Left colon (tissue), 2 donors: Measurements from ENCODE around the gene HDAC7. TPM values are rescaled to one million over a fixed set of nuclear protein-coding genes. Genes with fewer than 3 reads are reported as not detected.

Experiments
- ATAC-seq: fragments of 200-7000 bp; cut with Tn5 transposase; one replicate; pipeline ENCODE4 v1.9.1; 2020; ENCODE audit warnings: mild to moderate bottlenecking, moderate library complexity
- DNase-seq, 2 donors: peaks; one replicate each; pipeline ENCODE4 v3.0.0-alpha.2; 2020
- intact Hi-C, 2 donors: fragments of 100-400 bp; cut with DNase I in 1 of 2; cut with micrococcal nuclease in 1 of 2; formaldehyde crosslinking; loops; one replicate each; pipeline versions ENCODE4 v1.11.2 to v1.14.0; 2022; cut with DNase I, micrococcal nuclease
- total RNA-seq, 2 donors: library from RNA; stranded (reverse); fragmentation: NEBNext Ultra II Directional; extraction: Animal tissue kit (Norgen Biotek cat#: 25700); gene quantifications; one replicate each; pipeline ENCODE4 v1.2.1, GENCODE V29; 2021
- donor health status: DM: no; HTN: no; CAD: no.
- donor health status: DM: yes; HTN: yes; CAD: no.

HDAC7 gene
- total RNA-seq, 2 donors from 2014 or later, result 21.6 to 25.6 TPM

DNA sequence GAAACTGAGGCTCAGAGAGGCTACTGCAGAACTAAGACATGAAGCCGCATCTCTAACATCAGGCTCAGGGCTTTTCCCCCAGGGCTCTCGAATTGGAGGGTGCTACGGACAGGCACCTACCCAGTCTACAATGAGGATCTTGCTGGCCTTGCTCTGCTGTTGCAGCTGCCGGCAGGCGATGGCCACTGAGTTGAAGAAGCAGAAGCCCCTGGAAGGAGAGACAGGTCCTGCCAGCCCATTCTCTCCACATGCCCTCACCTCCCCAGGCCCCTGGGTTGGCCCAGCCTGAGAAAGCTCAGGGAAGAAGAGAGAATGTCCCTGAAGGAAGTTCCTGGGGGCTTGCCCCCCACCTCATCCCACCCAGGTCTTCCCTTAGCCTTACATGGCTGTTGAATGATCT lies 30.6 kb downstream of the HDAC7 start:
- ATAC-seq (no peak), DNase-seq (no peak)
- intact Hi-C loops, result no loop called here

DNA sequence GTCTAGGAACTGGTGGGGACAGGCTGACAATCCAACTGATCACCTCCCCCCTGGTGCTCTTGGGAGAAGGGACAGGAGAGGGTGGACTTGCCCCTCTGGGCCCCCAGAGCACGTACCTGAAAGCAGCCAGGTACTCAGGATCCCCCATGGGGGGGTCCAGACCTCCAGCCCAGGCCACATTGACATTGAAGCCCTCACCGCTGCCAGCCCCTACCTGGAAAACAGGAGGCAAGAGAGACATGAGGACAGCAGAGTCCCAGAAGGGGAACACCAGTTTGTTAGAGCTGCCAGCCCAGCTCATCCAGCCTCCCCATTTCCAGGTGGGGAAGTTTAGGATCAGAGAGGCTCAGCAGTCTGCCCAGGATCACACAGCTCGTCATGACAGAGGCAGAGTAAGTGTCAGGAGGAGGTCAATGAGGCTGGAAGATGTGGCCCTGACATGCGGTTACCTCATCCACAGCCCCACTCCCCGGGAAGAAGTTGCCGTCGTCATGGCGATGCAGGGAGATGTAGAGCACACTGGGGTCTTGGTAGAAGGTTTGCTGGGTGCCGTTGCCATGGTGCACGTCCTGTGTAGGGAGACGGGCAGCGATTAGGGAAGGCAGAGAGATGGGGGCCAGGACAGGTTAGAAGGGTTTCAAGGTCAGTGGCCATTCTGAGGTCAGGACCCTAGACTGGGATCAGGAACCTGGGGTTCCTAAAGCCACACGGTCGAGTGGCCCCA lies 31.9 kb downstream of the HDAC7 start:
- intact Hi-C loops, result no loop called here
- ATAC-seq (no peak), DNase-seq (no peak)

DNA sequence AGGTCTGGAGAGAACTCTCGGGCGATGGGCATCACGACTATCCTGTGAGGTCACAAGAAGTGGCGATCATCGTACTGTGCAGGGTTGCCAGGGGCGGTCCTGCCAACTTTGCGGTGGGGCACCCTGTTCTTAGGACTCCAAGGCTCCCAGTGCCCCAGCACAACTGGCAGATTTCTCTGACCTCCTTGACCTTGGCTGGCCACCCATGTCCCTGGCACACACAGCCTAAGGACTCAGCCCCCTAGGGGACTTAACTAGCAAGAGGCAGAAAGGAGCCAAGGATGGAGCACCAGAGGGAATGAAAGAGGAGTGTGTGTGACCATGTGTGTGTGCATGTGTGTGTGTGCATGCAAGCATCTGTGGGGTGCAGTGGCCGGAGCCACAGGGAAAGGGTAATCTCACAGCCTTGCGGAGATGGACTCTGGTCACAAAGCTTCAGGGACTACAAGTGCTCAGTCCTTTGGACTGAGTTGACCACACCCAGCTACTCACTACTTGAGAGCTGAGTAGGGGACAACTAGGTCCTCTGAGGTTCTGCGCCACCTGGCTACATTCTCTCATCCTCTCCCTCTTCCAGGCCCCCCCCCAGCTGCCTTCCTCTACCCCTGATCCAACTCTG lies 32.9 kb downstream of the HDAC7 start:
- peak; percentile 10 for ATAC-seq
- intact Hi-C loops, result no loop called here

DNA sequence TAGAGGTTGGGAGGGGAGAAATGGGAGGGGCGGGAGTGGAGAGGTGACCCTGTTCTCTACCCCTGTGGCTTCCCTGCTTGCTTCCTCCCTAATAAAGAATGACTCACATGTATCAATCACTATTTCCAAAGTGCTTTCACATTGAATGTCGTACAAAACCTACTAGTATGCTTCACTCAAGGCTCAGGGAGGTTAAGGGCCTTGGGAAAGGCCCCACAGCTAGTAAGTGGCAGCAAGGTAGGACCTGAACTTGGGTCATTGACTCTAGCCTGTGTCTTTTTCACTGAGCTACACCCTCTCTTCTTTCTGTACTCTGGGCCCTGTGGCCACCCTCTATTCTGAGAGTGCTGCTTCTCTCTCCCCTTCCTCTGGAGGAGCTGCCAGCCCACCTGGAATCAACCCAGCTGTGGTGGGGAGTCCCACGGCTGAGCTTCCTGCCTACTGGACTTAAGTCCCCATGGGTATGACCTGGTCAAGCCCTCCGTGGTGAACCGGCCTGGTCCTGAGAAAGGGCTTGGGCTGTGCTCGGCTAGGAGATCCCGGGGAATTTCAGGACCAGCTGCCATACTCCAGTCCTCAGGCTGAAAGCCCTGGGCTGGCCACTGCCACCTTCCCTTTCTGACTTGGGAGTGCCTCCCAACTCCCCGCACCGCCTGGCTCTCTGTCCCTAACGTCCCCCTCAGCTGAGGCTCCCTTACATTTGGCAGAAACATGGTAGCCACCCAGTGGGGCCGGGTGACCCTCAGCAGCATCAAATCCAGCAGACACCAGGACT lies 33.6 kb downstream of the HDAC7 start:
- ATAC-seq, result no peak
- DNase-seq, result no peak

More for the DNA sequence above, 32.9 kb downstream of the HDAC7 start:
- DNase-seq, result no peak

DNA sequence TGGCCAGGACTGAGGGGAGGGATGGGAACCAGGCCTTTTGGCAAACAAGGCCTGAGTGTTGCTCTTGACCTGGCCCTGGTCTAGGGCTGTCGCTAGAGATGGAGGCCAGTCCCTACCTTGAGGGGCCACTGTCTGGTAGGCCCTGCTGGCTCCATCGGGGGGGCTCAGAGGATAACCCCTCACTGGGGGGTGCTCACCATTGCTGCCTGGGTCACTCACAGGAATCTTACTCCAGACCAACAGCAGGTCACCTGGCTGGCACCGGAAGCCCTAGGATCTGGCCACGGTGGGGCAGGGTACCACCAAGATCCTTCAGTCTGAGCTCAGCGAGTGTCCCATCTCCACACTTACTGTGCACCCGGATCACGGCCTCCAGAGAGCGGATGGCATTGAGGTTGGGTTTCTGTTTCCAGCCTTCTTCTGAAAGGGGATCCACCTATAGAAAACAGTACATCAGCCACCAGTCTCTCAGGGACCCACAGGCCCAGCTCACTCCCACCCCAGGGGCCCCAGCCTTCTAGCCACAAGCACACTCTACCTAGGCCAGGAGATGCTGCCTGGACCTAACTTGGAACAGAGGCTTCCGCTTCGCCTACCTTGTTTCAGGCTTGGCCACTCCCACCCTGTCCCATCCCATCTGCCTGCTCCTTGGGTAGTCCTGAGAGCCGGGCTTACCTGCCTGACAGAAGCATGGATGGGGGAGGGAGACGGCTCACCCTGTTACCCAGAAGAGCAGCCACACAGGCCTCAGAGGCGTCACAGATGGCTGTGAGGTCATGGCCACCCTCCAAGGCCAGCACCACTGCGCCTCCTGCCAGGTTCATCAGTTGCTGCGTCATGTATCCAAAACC lies 34.4 kb downstream of the HDAC7 start:
- intact Hi-C loops, result no loop called here
- DNase-seq (no peak), ATAC-seq (no peak)

More for the DNA sequence above, 33.6 kb downstream of the HDAC7 start:
- intact Hi-C loops, result no loop called here

- ATAC-seq (no peak), DNase-seq (no peak)
- intact Hi-C loops, result no loop called here
These were observed 35.6 kb downstream of the HDAC7 start for GRCh38 chr12:47783821-47784819.

- no peak for ATAC-seq
- no peak for DNase-seq
- intact Hi-C loops, result no loop called here
These were observed 36.5 kb downstream of the HDAC7 start for GRCh38 chr12:47783024-47783755.

- no peak for ATAC-seq
- DNase-seq, result no peak
- intact Hi-C loops, result no loop called here
These were observed 37.3 kb downstream of the HDAC7 start for GRCh38 chr12:47782372-47782770.

- intact Hi-C loops, result no loop called here
- DNase-seq, result no peak
- ATAC-seq, result no peak
These were observed 38.0 kb downstream of the HDAC7 start for GRCh38 chr12:47781479-47782371.

DNA sequence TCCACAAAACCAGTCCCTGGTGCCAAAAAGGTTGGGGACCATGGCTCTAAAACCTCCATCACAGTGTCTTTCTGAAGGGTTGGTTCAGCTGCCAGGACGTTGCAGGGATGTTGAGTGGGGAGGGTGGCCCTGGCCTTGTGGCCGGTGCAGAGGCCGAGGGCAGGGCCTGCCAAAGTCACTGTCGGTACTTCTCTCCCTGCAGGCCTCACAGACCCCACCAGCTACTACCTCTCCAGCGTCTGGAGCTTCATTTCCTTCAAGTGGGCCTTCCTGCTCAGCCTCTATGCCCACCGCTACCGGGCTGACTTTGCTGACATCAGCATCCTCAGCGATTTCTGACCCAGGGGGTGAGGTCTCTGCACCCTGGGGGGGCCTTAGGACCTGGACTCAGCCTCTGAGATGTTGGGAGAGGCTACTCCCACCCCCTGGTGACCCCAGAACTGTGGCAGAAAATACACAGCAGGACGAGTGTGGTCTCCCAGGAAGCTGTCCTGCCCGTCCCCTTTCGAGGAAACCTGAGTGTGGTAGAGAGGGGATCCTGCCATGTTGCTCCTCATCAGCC lies 39.7 kb downstream of the HDAC7 start:
- intact Hi-C loops, result loop anchor here (5.0 to 10.0 kb wide), 2 partner anchors 55 to 57 kb away; partner anchors contain the start of gene ENDOU (in 1 of the 2)
- ATAC-seq, result no peak
- no peak for DNase-seq

DNA sequence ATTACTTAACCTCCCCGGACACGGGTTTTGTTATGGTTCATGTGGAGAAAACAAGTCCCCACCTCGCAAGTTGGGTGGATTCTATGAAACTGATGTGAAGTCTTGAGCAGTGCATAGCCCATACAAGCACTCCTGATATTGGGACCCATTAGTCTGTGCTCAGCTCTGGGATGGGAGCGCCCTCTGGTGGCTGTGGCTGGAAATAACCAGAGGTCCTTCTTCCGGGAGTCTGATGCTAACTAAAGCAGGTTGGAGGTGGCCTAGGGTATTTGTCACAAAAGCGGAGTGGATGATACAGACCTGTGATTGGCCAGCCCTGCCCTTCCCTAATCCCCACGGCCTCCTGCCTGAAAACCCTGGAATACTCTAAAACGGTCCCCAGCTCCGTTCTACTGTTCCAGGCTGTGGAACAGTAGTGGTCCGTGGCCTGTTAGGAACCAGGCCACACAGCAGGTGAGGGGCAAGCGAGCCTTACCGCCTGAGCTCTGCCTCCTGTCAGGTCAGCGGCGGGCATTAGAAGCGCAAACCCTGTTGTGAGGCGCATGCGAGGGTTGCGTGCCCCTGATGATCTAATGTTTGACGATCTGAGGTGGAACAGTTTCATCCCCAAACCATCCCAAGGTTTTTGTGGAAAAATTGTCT lies 40.3 kb downstream of the HDAC7 start:
- peak; percentile 72 to 88 for DNase-seq
- intact Hi-C loops, result loop anchor here (5.0 to 10.0 kb wide), 2 partner anchors 55 to 58 kb away; partner anchors contain the start of gene ENDOU (in 1 of the 2)
- ATAC-seq, result peak; percentile 81

GRCh38 chr12:47778881-47779280 lies 40.8 kb downstream of the HDAC7 start:
- DNase-seq (no peak), ATAC-seq (no peak)
- intact Hi-C loops, result loop anchor here (5.0 to 10.0 kb wide), 2 partner anchors 54 to 58 kb away; partner anchors contain the start of gene ENDOU (in 1 of the 2)

- peak in 1 of 2 donors; percentile 23 for DNase-seq
- intact Hi-C loops, result loop anchor here (5.0 to 10.0 kb wide), 2 partner anchors 53 to 59 kb away; partner anchors contain the start of gene ENDOU (in 1 of the 2)
- no peak for ATAC-seq
These were observed 41.8 kb downstream of the HDAC7 start for GRCh38 chr12:47777741-47778558.

- DNase-seq, result no peak
These were observed 42.6 kb downstream of the HDAC7 start for GRCh38 chr12:47777151-47777550.

More at GRCh38 chr12:47777151-47777550, 42.6 kb downstream of the HDAC7 start:
- intact Hi-C loops, result loop anchor here (5.0 to 10.0 kb wide), 2 partner anchors 52 to 60 kb away; partner anchors contain the start of gene ENDOU (in 1 of the 2)
- no peak for ATAC-seq
